Esophagus squamous epithelium (tissue), 5 donors: ENCODE data around the gene TSPO. TPM values are rescaled to one million over a fixed set of nuclear protein-coding genes. Genes with fewer than 3 reads are reported as not detected.
A peak's percentile ranks its signal among the peaks of the same experiment; 100 is the strongest.

ENCODE experiments used
- DNase-seq: peaks from one replicate; lab custom pipeline; 2025; lab: John Stamatoyannopoulos, UW
- H3K27ac ChIP-seq, 4 donors: fragments of 200-600 bp; sonication (generic); one replicate each; pipeline ENCODE4 v1.5.1; 2016 to 2019; ENCODE audit warnings: mild to moderate bottlenecking in 1 of 4
- H3K27me3 ChIP-seq, 4 donors: fragments of 200-600 bp; sonication (generic); 1 replicate in 3 of 4; 2 replicates in 1 of 4; pipeline versions ENCODE4 v1.5.1 to v1.6.0; 2017 to 2021; ENCODE audit warnings: antibody characterized with exemption in 1 of 4
- H3K36me3 ChIP-seq, 3 donors: fragments of 200-600 bp; sonication (generic); one replicate each; pipeline ENCODE4 v1.5.1; 2016 to 2019
- H3K4me1 ChIP-seq, 3 donors: fragments of 200-600 bp; sonication (generic); one replicate each; pipeline ENCODE4 v1.5.1; 2017 to 2019
- H3K4me3 ChIP-seq, 4 donors: fragments of 200-600 bp; sonication (generic); 1 replicate in 3 of 4; 2 replicates in 1 of 4; pipeline ENCODE4 v1.5.1; 2016 to 2019; ENCODE audit warnings: mild to moderate bottlenecking in 2 of 4, moderate library complexity in 1 of 4
- H3K9me3 ChIP-seq, 3 donors: fragments of 200-600 bp; sonication (generic); one replicate each; pipeline ENCODE4 v1.5.1; 2016 to 2019
- POLR2A ChIP-seq, 4 donors: fragments of 450-650 bp; IDR thresholded peaks; one replicate each; pipeline ENCODE4 v1.6.1; 2017; ENCODE audit warnings: antibody characterized with exemption in 4 of 4, mild to moderate bottlenecking in 4 of 4, moderate library complexity in 3 of 4
- WGBS, 2 donors: methylation state at CpG; one replicate each; pipeline ENCODE4 v1.1.5; 2018; 5-methylcytosine and 5-hydroxymethylcytosine counted together
- intact Hi-C: fragments of 100-400 bp; cut with DNase I; formaldehyde crosslinking; loops from one replicate; pipeline ENCODE4 v1.15.0; 2022
- total RNA-seq, 4 donors: library from RNA; depleted of rRNA; stranded (reverse); fragments of >200 nt; gene quantifications; one replicate each; pipeline ENCODE4 v1.1.0, GENCODE V29; 2016
- TF ChIP-seq, protein P1 (sequence below), 6 experiments: fragments of 450-650 bp in 4 of 6; fragments of 200-600 bp in 2 of 6; sonication (generic) in 2 of 6; IDR thresholded peaks; one replicate each; pipeline ENCODE4 v1.5.1; 2016 to 2019; ENCODE audit warnings: antibody characterized with exemption in 6 of 6, mild to moderate bottlenecking in 4 of 6, moderate library complexity in 4 of 6
- donor health status: DM: yes; HTN: yes; CAD: no.

Gene TSPO
- total RNA-seq, 4 donors from 2014 or later = 737 to 1,827 (median 875) TPM

DNA sequence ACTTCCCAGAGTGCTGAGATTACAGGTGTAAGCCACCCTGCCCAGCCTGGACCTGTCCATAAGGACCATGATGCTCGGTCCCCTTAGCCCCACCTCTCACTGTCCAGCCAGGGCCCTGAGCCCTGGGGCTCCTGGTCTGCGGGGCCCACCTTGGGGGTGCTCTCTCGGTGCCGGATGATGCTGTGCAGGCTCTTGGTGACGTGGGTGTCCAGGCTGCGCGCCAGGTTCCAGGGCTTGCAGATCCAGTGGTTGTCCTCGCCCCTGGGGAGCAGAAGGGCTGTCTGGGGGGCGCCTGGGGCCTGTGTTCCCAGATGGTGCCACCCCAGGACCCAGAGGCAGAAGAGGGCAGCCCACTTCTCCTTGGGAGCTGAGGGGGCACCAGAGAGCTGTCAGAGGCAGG is 22.2 kb downstream of the TSPO start:
- intact Hi-C loops = no loop called here
- DNase-seq = no peak
- H3K9me3 ChIP-seq = no peaks in the 10 kb centered on the region
- TF ChIP-seq, protein P1, sequence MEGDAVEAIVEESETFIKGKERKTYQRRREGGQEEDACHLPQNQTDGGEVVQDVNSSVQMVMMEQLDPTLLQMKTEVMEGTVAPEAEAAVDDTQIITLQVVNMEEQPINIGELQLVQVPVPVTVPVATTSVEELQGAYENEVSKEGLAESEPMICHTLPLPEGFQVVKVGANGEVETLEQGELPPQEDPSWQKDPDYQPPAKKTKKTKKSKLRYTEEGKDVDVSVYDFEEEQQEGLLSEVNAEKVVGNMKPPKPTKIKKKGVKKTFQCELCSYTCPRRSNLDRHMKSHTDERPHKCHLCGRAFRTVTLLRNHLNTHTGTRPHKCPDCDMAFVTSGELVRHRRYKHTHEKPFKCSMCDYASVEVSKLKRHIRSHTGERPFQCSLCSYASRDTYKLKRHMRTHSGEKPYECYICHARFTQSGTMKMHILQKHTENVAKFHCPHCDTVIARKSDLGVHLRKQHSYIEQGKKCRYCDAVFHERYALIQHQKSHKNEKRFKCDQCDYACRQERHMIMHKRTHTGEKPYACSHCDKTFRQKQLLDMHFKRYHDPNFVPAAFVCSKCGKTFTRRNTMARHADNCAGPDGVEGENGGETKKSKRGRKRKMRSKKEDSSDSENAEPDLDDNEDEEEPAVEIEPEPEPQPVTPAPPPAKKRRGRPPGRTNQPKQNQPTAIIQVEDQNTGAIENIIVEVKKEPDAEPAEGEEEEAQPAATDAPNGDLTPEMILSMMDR (IDR thresholded peaks at IDR 0.05) = no peak
- no peak for TF ChIP-seq POLR2A (IDR thresholded peaks at IDR 0.05)
- 86% methylated on average over 1 of the region's 9 CpGs; no CpG with 5 or more reads in 1 of the 2 donors for WGBS, 2 donors
- no peaks in the 10 kb centered on the region for H3K27me3 ChIP-seq
- H3K36me3 ChIP-seq = peaks cover 14 to 100% (median 39%) of the 10 kb centered on the region in 3 donors
- peak overlapping the region in 3 of 4 donors; percentile 61 to 85 (median 82) for H3K27ac ChIP-seq
- H3K4me3 ChIP-seq = no peak overlapping the region
- peaks cover 19 to 78% (median 43%) of the 10 kb centered on the region in 3 donors for H3K4me1 ChIP-seq

DNA sequence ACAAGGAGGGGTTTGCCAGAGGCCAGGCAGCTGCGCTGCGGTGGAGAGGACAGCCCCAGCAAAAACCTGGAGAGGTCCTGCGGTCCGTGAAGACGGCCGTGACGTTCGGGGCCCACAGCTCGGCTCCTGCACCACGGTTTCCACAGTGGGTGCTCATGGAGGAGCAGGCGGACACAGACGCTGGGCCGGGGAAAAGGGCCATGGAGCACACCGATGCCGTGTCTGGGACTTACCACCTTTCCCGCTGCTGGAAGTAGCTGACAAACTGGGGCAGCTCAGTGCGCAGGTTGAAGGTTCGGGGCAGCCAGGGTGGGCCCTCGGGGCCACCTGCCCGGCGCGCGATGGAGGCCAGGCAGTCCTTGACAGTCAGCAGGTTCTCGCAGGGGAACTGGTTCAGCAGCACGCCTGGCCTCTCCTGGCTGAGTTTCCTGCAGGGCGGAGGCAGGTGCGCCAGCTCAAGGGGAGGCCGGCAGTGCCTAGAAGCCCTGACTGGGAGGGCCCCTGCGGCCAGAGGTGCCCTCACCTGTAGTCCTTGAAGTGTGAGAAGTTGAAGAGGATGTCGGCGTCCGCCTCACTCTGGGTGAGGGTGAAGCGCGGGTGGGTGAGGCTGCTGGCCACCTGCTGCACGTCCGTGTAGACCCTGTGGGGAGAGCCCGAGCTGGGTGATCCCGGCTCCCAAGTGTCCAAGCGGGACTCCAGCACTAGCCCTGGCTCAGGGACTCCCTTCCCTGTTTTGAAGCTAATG is 22.8 kb downstream of the TSPO start:
- Histone ChIP-seq H3K4me1 (peaks cover 19 to 73% (median 43%) of the 10 kb centered on the region in 3 donors), H3K4me3 (no peak overlapping the region), H3K27me3 (no peaks in the 10 kb centered on the region), H3K27ac (peak overlapping the region; percentile 61 to 85 (median 76)), H3K9me3 (no peaks in the 10 kb centered on the region), H3K36me3 (peaks cover 17 to 100% (median 44%) of the 10 kb centered on the region in 3 donors)
- no peak for DNase-seq
- TF ChIP-seq, protein P1 (IDR thresholded peaks at IDR 0.05) = no peak
- no peak for TF ChIP-seq POLR2A (IDR thresholded peaks at IDR 0.05)
- 80% methylated on average over 4 of the region's 39 CpGs; no CpG with 5 or more reads in 1 of the 2 donors for WGBS, 2 donors
- intact Hi-C loops = no loop called here

DNA sequence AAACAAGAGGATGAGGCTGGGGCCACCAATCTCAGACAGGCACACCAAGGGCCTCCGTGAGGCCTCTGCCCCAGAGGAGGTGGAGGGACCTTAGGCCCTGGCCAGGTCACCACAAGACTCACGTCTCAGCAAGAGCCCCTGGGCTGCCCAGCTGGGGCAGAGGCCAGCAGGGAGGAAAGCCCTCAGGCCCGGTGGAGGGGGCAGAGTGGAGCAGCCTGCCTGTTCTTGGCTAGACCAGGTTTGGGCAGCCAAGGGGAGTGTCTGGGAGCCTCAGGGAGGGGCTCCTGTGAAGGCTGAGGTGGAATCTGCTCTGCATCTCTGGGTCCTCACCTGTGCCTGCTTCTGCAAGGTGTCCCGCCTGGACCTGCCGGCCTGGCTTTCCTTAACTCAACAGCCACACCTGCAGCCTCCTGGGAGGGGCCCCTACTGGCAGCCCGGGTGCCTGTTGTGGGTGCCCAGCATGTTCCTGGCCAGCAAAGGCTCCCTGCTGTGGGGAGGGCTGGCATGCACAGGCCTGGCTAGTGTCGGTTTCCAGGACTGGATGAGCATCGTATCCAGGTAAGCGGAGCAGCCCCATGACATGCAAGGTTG is 23.7 kb downstream of the TSPO start:
- no peak for TF ChIP-seq POLR2A (IDR thresholded peaks at IDR 0.05)
- TF ChIP-seq, protein P1 (IDR thresholded peaks at IDR 0.05) = peak in 3 of 6 experiments; percentile 21 to 45 (median 37)
- Histone ChIP-seq H3K4me3 (no peak overlapping the region), H3K36me3 (peaks cover 26 to 100% (median 51%) of the 10 kb centered on the region in 3 donors), H3K9me3 (no peaks in the 10 kb centered on the region), H3K4me1 (peaks cover 19 to 64% (median 43%) of the 10 kb centered on the region in 3 donors), H3K27me3 (no peaks in the 10 kb centered on the region), H3K27ac (peak overlapping the region; percentile 61 to 85 (median 76))
- no peak for DNase-seq
- 33 to 47% methylated on average over 1 to 6 of the region's 9 CpGs for WGBS, 2 donors
- intact Hi-C loops = no loop called here

DNA sequence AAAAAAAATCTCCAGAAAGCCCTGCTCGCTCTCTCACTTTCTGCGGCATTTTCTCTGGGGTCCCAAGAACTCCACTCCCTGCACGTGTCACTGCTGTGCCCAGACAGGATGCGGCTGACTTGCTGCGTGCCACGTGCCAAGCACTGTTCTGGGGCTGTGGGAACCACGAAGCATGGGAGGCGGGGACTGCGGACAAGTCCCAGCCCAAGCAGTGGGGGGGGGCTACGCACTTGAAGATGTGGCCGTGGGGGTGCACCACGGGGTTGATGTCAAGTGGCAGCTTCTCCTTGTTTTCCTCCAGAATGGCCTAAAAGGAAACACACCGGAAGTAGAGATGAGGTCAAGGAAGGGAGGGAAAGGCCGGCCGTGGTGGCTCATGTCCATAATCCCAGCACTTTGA is 24.7 kb downstream of the TSPO start:
- no peaks in the 10 kb centered on the region for H3K9me3 ChIP-seq
- intact Hi-C loops = no loop called here
- peaks cover 17 to 53% (median 34%) of the 10 kb centered on the region in 3 donors for H3K4me1 ChIP-seq
- TF ChIP-seq, protein P1 (IDR thresholded peaks at IDR 0.05) = no peak
- TF ChIP-seq POLR2A (IDR thresholded peaks at IDR 0.05) = no peak
- H3K36me3 ChIP-seq = peaks cover 35 to 100% (median 50%) of the 10 kb centered on the region in 3 donors
- H3K4me3 ChIP-seq = no peak overlapping the region
- 67 to 73% methylated on average over 9 of the region's 15 CpGs for WGBS, 2 donors
- H3K27ac ChIP-seq = peak overlapping the region in 2 of 4 donors; percentile 82 to 85
- no peaks in the 10 kb centered on the region for H3K27me3 ChIP-seq
- DNase-seq = no peak

DNA sequence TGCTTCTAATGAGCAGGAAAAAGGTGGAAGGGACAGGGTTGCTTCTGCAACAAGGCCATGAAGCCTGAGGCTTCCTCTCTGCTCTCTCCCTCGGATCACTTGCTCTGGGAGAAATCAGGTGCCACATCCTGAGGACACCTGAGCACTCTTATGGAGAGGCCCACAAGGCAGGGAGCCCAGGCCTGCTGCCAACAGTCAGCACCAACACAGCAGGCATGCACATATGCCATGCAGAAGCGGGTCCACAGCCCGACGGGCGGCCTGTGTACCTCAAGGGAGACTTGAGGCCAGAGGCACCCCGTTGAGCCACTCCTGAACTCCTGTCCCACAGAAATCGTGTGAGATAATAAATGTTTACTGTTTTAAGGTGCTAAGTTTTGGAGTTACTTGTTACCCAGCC is 26.1 kb downstream of the TSPO start:
- peaks cover 41 to 100% (median 46%) of the 10 kb centered on the region in 3 donors for H3K36me3 ChIP-seq
- H3K9me3 ChIP-seq = no peaks in the 10 kb centered on the region
- H3K4me1 ChIP-seq = peaks cover 11 to 41% (median 23%) of the 10 kb centered on the region in 3 donors
- intact Hi-C loops = no loop called here
- H3K27ac ChIP-seq = no peak overlapping the region
- no peaks in the 10 kb centered on the region for H3K27me3 ChIP-seq
- H3K4me3 ChIP-seq = no peak overlapping the region
- WGBS, 2 donors = 80 to 85% methylated on average over 1 to 6 of the region's 7 CpGs
- TF ChIP-seq, protein P1 (IDR thresholded peaks at IDR 0.05) = no peak
- TF ChIP-seq POLR2A (IDR thresholded peaks at IDR 0.05) = no peak
- no peak for DNase-seq
